IPS-18a (cell line): ENCODE results near the gene PIGM.

Source experiments
- H3K27ac ChIP-seq: one replicate; pipeline ENCODE4 v1.5.1; 2013; ENCODE audit warnings: low read length
- H3K27me3 ChIP-seq: one replicate; pipeline ENCODE4 v1.6.1; 2013; ENCODE audit warnings: mild to moderate bottlenecking, low read length; ENCODE audit not compliant: control insufficient read depth, insufficient read depth
- H3K36me3 ChIP-seq: one replicate; pipeline ENCODE4 v1.6.1; 2013; ENCODE audit warnings: low read depth, low read length; ENCODE audit not compliant: control insufficient read depth
- H3K4me1 ChIP-seq: one replicate; pipeline ENCODE4 v1.6.1; 2013; ENCODE audit warnings: low read depth, low read length; ENCODE audit not compliant: control insufficient read depth
- H3K4me3 ChIP-seq: one replicate; pipeline ENCODE4 v1.5.1; 2013; ENCODE audit warnings: low read length
- H3K9ac ChIP-seq: one replicate; pipeline ENCODE4 v1.6.1; 2013; ENCODE audit warnings: mild to moderate bottlenecking, low read length, moderate library complexity
- H3K9me3 ChIP-seq: one replicate; pipeline ENCODE4 v1.6.1; 2013; ENCODE audit warnings: low read depth, low read length; ENCODE audit not compliant: control insufficient read depth

Gene PIGM

GRCh38 chr1:160070243-160071163, 38.7 kb upstream of the PIGM start:
- Histone ChIP-seq H3K9me3 (no peaks in the 10 kb centered on the region), H3K9ac (no peak overlapping the region), H3K36me3 (no peaks in the 10 kb centered on the region), H3K4me1 (peaks cover 15% of the 10 kb centered on the region), H3K27me3 (peaks cover 33% of the 10 kb centered on the region), H3K27ac (no peak overlapping the region), H3K4me3 (peak overlapping the region; percentile 77)

GRCh38 chr1:160069460-160070231, 37.9 kb upstream of the PIGM start, which contains the start of gene KCNJ10:
KCNJ10 (minus strand) TSS chr1:160070160; CDS start chr1:160042532, 27,628 bp downstream.
- Histone ChIP-seq H3K4me1 (peaks cover 15% of the 10 kb centered on the region), H3K27ac (no peak within 1 kb of the TSS), H3K9ac (no peak within 1 kb of the TSS), H3K9me3 (no peaks in the 10 kb centered on the region), H3K36me3 (no peaks in the 10 kb centered on the region), H3K4me3 (peak within 1 kb of the TSS; percentile 77), H3K27me3 (peaks cover 33% of the 10 kb centered on the region)

- H3K27me3 ChIP-seq, result peaks cover 33% of the 10 kb centered on the region
These were observed 36.4 kb upstream of the PIGM start for GRCh38 chr1:160068225-160068624.

GRCh38 chr1:160066829-160067745, 35.3 kb upstream of the PIGM start:
- Histone ChIP-seq H3K9me3 (no peaks in the 10 kb centered on the region), H3K36me3 (no peaks in the 10 kb centered on the region), H3K4me1 (peaks cover 25% of the 10 kb centered on the region), H3K27ac (no peak overlapping the region), H3K4me3 (no peak overlapping the region), H3K9ac (no peak overlapping the region), H3K27me3 (peaks cover 25% of the 10 kb centered on the region)

More at GRCh38 chr1:160068225-160068624, 36.4 kb upstream of the PIGM start:
- Histone ChIP-seq H3K4me3 (no peak overlapping the region), H3K9me3 (no peaks in the 10 kb centered on the region), H3K9ac (no peak overlapping the region), H3K4me1 (peaks cover 15% of the 10 kb centered on the region), H3K27ac (no peak overlapping the region), H3K36me3 (no peaks in the 10 kb centered on the region)

GRCh38 chr1:160064746-160065145, 33.0 kb upstream of the PIGM start:
- Histone ChIP-seq H3K4me1 (peaks cover 30% of the 10 kb centered on the region), H3K27me3 (peaks cover 9% of the 10 kb centered on the region), H3K27ac (no peak overlapping the region), H3K4me3 (no peak overlapping the region), H3K9ac (no peak overlapping the region), H3K9me3 (no peaks in the 10 kb centered on the region), H3K36me3 (no peaks in the 10 kb centered on the region)

- H3K4me1 ChIP-seq, result peaks cover 30% of the 10 kb centered on the region
- no peak overlapping the region for H3K9ac ChIP-seq
- no peaks in the 10 kb centered on the region for H3K36me3 ChIP-seq
- no peak overlapping the region for H3K4me3 ChIP-seq
- H3K27me3 ChIP-seq, result peaks cover 4% of the 10 kb centered on the region
- H3K27ac ChIP-seq, result no peak overlapping the region
- H3K9me3 ChIP-seq, result no peaks in the 10 kb centered on the region
These were observed 32.4 kb upstream of the PIGM start for GRCh38 chr1:160064164-160064563.

- Histone ChIP-seq H3K36me3 (no peaks in the 10 kb centered on the region), H3K4me1 (peaks cover 30% of the 10 kb centered on the region), H3K9me3 (no peaks in the 10 kb centered on the region), H3K27ac (no peak overlapping the region), H3K27me3 (no peaks in the 10 kb centered on the region), H3K4me3 (no peak overlapping the region), H3K9ac (no peak overlapping the region)
These were observed 31.4 kb upstream of the PIGM start for GRCh38 chr1:160063176-160063575.

GRCh38 chr1:160062230-160062532, 30.4 kb upstream of the PIGM start:
- no peaks in the 10 kb centered on the region for H3K27me3 ChIP-seq
- peaks cover 22% of the 10 kb centered on the region for H3K4me1 ChIP-seq
- H3K9me3 ChIP-seq, result no peaks in the 10 kb centered on the region
- H3K4me3 ChIP-seq, result no peak overlapping the region
- no peak overlapping the region for H3K27ac ChIP-seq
- no peak overlapping the region for H3K9ac ChIP-seq
- no peaks in the 10 kb centered on the region for H3K36me3 ChIP-seq

GRCh38 chr1:160061369-160062229, 29.8 kb upstream of the PIGM start:
- Histone ChIP-seq H3K27me3 (no peaks in the 10 kb centered on the region), H3K4me3 (no peak overlapping the region), H3K9me3 (no peaks in the 10 kb centered on the region), H3K36me3 (no peaks in the 10 kb centered on the region), H3K4me1 (peaks cover 17% of the 10 kb centered on the region), H3K27ac (no peak overlapping the region), H3K9ac (no peak overlapping the region)

GRCh38 chr1:160058087-160058486, 26.3 kb upstream of the PIGM start:
- Histone ChIP-seq H3K27me3 (peaks cover 3% of the 10 kb centered on the region), H3K27ac (no peak overlapping the region), H3K4me1 (peaks cover 15% of the 10 kb centered on the region)

More at GRCh38 chr1:160058087-160058486, 26.3 kb upstream of the PIGM start:
- Histone ChIP-seq H3K4me3 (no peak overlapping the region), H3K9me3 (no peaks in the 10 kb centered on the region), H3K36me3 (no peaks in the 10 kb centered on the region), H3K9ac (no peak overlapping the region)
